HUES6 (cell line): ENCODE results near the gene TMSB15A.
"Not testable (repeated sequence)": the region's sequence is repeated elsewhere in the genome, so short reads cannot be mapped to it uniquely, and the experiment has no call there.

Source experiments
- H3K27ac ChIP-seq: 2 replicates; pipeline ENCODE4 v1.7.0; 2013; ENCODE audit warnings: low read depth, mild to moderate bottlenecking, low read length, inconsistent platforms
- H3K27me3 ChIP-seq: 2 replicates; pipeline ENCODE4 v1.6.1; 2013; ENCODE audit warnings: low read length; ENCODE audit not compliant: control insufficient read depth, insufficient read depth
- H3K36me3 ChIP-seq: 2 replicates; pipeline ENCODE4 v1.6.1; 2013; ENCODE audit warnings: low read length; ENCODE audit not compliant: control insufficient read depth, insufficient read depth
- H3K4me1 ChIP-seq: 2 replicates; pipeline ENCODE4 v1.6.1; 2013; ENCODE audit warnings: low read length; ENCODE audit not compliant: control insufficient read depth, insufficient read depth
- H3K4me3 ChIP-seq: 2 replicates; pipeline ENCODE4 v1.5.1; 2013; ENCODE audit warnings: low read depth, low read length
- H3K9ac ChIP-seq: one replicate; pipeline ENCODE4 v1.6.1; 2013; ENCODE audit warnings: mild to moderate bottlenecking, low read length
- H3K9me3 ChIP-seq: 2 replicates; pipeline ENCODE4 v1.6.1; 2013; ENCODE audit warnings: low read depth, low read length; ENCODE audit not compliant: control insufficient read depth, insufficient read depth

The TMSB15A gene

GRCh38 chrX:102515975-102516941 is at the start of gene TMSB15A:
Gene TMSB15A, minus strand, starts transcription at chrX:102516739.
- Histone ChIP-seq H3K9ac (peak within 1 kb of the TSS; percentile 80), H3K27me3 (peaks cover 47% of the 10 kb centered on the region), H3K36me3 (0 out of 2 replicates have a peak, but pooled peaks cover 9% of the 10 kb centered on the region), H3K27ac (no peak within 1 kb of the TSS), H3K9me3 (no peaks in the 10 kb centered on the region), H3K4me1 (no peaks in the 10 kb centered on the region; the same call in 1 of the 2 replicates), H3K4me3 (peak within 1 kb of the TSS; percentile 76)

GRCh38 chrX:102560423-102561068 is 44.0 kb upstream of the TMSB15A start:
- Histone ChIP-seq H3K9ac (no peak overlapping the region), H3K36me3 (no peaks in the 10 kb centered on the region), H3K27ac (no peak overlapping the region), H3K27me3 (peaks cover 2% of the 10 kb centered on the region; the same call in 1 of the 2 replicates), H3K9me3 (no peaks in the 10 kb centered on the region), H3K4me3 (no peak overlapping the region), H3K4me1 (no peaks in the 10 kb centered on the region)

- no peak overlapping the region for H3K4me3 ChIP-seq
Observed at GRCh38 chrX:102558607-102559006, 42.1 kb upstream of the TMSB15A start.

GRCh38 chrX:102548231-102548630 is 31.7 kb upstream of the TMSB15A start:
- H3K27ac ChIP-seq, result no peak overlapping the region
- H3K4me1 ChIP-seq, result peaks cover 10% of the 10 kb centered on the region; the same call in 1 of the 2 replicates
- no peaks in the 10 kb centered on the region for H3K36me3 ChIP-seq
- peaks cover 20% of the 10 kb centered on the region for H3K27me3 ChIP-seq
- H3K9me3 ChIP-seq, result peaks cover 4% of the 10 kb centered on the region; the same call in 1 of the 2 replicates
- H3K9ac ChIP-seq, result no peak overlapping the region
- H3K4me3 ChIP-seq, result no peak overlapping the region

More at GRCh38 chrX:102558607-102559006, 42.1 kb upstream of the TMSB15A start:
- Histone ChIP-seq H3K36me3 (no peaks in the 10 kb centered on the region), H3K27me3 (peaks cover 4% of the 10 kb centered on the region; the same call in 1 of the 2 replicates), H3K4me1 (no peaks in the 10 kb centered on the region), H3K9ac (no peak overlapping the region), H3K9me3 (no peaks in the 10 kb centered on the region), H3K27ac (no peak overlapping the region)

- Histone ChIP-seq H3K4me1 (peaks cover 10% of the 10 kb centered on the region; the same call in 1 of the 2 replicates), H3K27me3 (peaks cover 20% of the 10 kb centered on the region), H3K27ac (no peak overlapping the region), H3K9ac (no peak overlapping the region), H3K9me3 (peaks cover 4% of the 10 kb centered on the region; the same call in 1 of the 2 replicates), H3K4me3 (no peak overlapping the region), H3K36me3 (no peaks in the 10 kb centered on the region)
Observed at GRCh38 chrX:102546828-102547493, 30.4 kb upstream of the TMSB15A start.

GRCh38 chrX:102546175-102546574 is 29.6 kb upstream of the TMSB15A start:
- peaks cover 20% of the 10 kb centered on the region for H3K27me3 ChIP-seq
- not testable (repeated sequence) for H3K9me3 ChIP-seq, H3K4me3 ChIP-seq, H3K9ac ChIP-seq, H3K27ac ChIP-seq, H3K36me3 ChIP-seq, H3K4me1 ChIP-seq

GRCh38 chrX:102535958-102536357 is 19.4 kb upstream of the TMSB15A start:
- no peak overlapping the region for H3K27ac ChIP-seq
- H3K36me3 ChIP-seq, result no peaks in the 10 kb centered on the region
- H3K9me3 ChIP-seq, result no peaks in the 10 kb centered on the region
- no peak overlapping the region for H3K4me3 ChIP-seq
- H3K9ac ChIP-seq, result no peak overlapping the region
- H3K27me3 ChIP-seq, result peaks cover 5% of the 10 kb centered on the region; the same call in 1 of the 2 replicates
- H3K4me1 ChIP-seq, result no peaks in the 10 kb centered on the region

GRCh38 chrX:102517326-102517725 is 787 bp upstream of the TMSB15A start:
- Histone ChIP-seq H3K4me3 (no peak overlapping the region), H3K4me1 (no peaks in the 10 kb centered on the region; the same call in 1 of the 2 replicates), H3K27me3 (peaks cover 51% of the 10 kb centered on the region), H3K27ac (no peak overlapping the region), H3K9ac (no peak overlapping the region), H3K9me3 (no peaks in the 10 kb centered on the region), H3K36me3 (0 out of 2 replicates have a peak, but pooled peaks cover 9% of the 10 kb centered on the region)

- H3K27me3 ChIP-seq, result peaks cover 37% of the 10 kb centered on the region
- H3K9ac ChIP-seq, result no peak overlapping the region
- H3K36me3 ChIP-seq, result 0 out of 2 replicates have a peak, but pooled peaks cover 9% of the 10 kb centered on the region
- no peak overlapping the region for H3K27ac ChIP-seq
- H3K4me3 ChIP-seq, result no peak overlapping the region
- no peaks in the 10 kb centered on the region; the same call in 1 of the 2 replicates for H3K4me1 ChIP-seq
- no peaks in the 10 kb centered on the region for H3K9me3 ChIP-seq
Observed at GRCh38 chrX:102514536-102514935, 2.0 kb downstream of the TMSB15A start.

GRCh38 chrX:102498732-102499131 is 17.8 kb downstream of the TMSB15A start:
- Histone ChIP-seq H3K9me3 (peaks cover 36% of the 10 kb centered on the region), H3K4me1 (no peaks in the 10 kb centered on the region), H3K4me3 (no peak overlapping the region), H3K9ac (no peak overlapping the region), H3K27me3 (peaks cover 4% of the 10 kb centered on the region; the same call in 1 of the 2 replicates), H3K27ac (no peak overlapping the region), H3K36me3 (no peaks in the 10 kb centered on the region)
